ENCODE data around the gene ITGB1BP1. TPM values are rescaled to one million over a fixed set of nuclear protein-coding genes. Genes with fewer than 3 reads are reported as not detected.

The ITGB1BP1 gene
- total and polyA plus RNA-seq, 2 of the 13 experiments (the other 11 are each of a cell fraction or from before 2014, with no cell fraction given), result 106 to 108 TPM

DNA sequence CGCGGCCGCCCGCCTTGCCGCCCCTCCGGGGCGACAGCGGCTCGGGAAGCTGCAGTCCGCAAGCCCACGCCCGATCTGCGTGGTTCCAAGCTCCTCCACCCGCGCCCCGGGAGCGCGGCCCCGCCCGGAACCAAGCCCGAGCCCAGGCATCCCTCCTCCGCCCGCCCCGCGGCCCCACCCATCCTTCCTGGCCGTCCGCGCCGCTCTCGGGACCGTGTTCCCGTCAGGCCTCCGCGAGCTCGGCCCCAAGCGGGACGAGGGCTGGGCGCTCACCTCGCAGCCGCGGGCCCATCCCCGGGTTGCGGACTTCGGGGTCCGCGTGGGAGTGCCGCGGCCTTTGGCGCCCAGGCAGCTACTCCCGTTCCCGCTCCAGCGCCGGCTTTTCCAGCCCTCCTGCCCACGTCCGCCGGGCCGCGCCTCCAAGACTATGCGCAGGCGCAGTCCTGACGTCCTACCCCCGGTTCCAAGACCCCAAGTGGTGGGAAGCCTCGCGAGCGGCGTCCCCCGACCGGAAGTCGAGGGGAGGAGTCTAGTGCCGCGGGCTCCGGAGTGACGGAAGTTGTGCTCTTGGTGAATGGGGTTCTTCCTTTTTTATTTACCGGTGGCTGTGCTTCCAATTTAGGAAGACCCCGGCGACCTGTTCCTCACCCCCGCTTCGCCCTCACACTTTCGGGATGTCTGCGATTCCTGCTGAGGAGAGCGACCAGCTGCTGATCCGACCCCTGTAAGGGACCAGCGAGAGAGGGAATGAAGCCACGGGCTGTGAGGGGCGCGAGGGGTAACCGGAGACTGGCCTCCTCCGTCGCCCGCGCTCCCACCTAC lies at the start of gene ITGB1BP1, which contains the start of gene CPSF3 (continued):
- TF ChIP-seq ZBTB21 (CRISPR knock-in tag; IDR thresholded peaks at IDR 0.05) (no peak), ZNF672 (CRISPR knock-in tag; IDR thresholded peaks at IDR 0.05) (0 out of 2 replicates have a peak, but pooled peaks have one; percentile 34), ZNF773 (CRISPR knock-in tag; IDR thresholded peaks at IDR 0.05; ENCODE audit: borderline replicate concordance) (no peak; the same call in 1 of the 2 replicates), ZNF652 (CRISPR knock-in tag; IDR thresholded peaks at IDR 0.05; ENCODE audit: borderline replicate concordance, low read depth) (no peak), ZBTB1 (CRISPR knock-in tag; IDR thresholded peaks at IDR 0.05; ENCODE audit: borderline replicate concordance) (no peak), ZSCAN12 (CRISPR knock-in tag; IDR thresholded peaks at IDR 0.05) (no peak; the same call in 1 of the 2 replicates), ZNF556 (CRISPR knock-in tag; IDR thresholded peaks at IDR 0.05; ENCODE audit: borderline replicate concordance) (peak; percentile 79; the same call in 1 of the 2 replicates), ZNF83 (CRISPR knock-in tag; IDR thresholded peaks at IDR 0.05; ENCODE audit: borderline replicate concordance) (peak; percentile 32; the same call in 1 of the 2 replicates), ZNF34 (CRISPR knock-in tag; IDR thresholded peaks at IDR 0.05; ENCODE audit: borderline replicate concordance) (no peak), POLR2A (IDR thresholded peaks at IDR 0.05; ENCODE audit: insufficient read depth in 1 of 2, low read depth in 2 of 2, low read length in 2 of 2) (peak; percentile 54 to 75; a peak in 3 of 4 replicates), ZFYVE20 (CRISPR knock-in tag; IDR thresholded peaks at IDR 0.05; ENCODE audit: borderline replicate concordance, low read depth) (no peak), ZNF781 (CRISPR knock-in tag; IDR thresholded peaks at IDR 0.05; ENCODE audit: borderline replicate concordance, not compliant biosample characterization) (peak; percentile 59)
- TF ChIP-seq, protein P1, sequence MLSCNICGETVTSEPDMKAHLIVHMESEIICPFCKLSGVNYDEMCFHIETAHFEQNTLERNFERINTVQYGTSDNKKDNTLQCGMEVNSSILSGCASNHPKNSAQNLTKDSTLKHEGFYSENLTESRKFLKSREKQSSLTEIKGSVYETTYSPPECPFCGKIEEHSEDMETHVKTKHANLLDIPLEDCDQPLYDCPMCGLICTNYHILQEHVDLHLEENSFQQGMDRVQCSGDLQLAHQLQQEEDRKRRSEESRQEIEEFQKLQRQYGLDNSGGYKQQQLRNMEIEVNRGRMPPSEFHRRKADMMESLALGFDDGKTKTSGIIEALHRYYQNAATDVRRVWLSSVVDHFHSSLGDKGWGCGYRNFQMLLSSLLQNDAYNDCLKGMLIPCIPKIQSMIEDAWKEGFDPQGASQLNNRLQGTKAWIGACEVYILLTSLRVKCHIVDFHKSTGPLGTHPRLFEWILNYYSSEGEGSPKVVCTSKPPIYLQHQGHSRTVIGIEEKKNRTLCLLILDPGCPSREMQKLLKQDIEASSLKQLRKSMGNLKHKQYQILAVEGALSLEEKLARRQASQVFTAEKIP (CRISPR knock-in tag; IDR thresholded peaks at IDR 0.05; ENCODE audit: borderline replicate concordance), result no peak
- TF ChIP-seq, protein P2, sequence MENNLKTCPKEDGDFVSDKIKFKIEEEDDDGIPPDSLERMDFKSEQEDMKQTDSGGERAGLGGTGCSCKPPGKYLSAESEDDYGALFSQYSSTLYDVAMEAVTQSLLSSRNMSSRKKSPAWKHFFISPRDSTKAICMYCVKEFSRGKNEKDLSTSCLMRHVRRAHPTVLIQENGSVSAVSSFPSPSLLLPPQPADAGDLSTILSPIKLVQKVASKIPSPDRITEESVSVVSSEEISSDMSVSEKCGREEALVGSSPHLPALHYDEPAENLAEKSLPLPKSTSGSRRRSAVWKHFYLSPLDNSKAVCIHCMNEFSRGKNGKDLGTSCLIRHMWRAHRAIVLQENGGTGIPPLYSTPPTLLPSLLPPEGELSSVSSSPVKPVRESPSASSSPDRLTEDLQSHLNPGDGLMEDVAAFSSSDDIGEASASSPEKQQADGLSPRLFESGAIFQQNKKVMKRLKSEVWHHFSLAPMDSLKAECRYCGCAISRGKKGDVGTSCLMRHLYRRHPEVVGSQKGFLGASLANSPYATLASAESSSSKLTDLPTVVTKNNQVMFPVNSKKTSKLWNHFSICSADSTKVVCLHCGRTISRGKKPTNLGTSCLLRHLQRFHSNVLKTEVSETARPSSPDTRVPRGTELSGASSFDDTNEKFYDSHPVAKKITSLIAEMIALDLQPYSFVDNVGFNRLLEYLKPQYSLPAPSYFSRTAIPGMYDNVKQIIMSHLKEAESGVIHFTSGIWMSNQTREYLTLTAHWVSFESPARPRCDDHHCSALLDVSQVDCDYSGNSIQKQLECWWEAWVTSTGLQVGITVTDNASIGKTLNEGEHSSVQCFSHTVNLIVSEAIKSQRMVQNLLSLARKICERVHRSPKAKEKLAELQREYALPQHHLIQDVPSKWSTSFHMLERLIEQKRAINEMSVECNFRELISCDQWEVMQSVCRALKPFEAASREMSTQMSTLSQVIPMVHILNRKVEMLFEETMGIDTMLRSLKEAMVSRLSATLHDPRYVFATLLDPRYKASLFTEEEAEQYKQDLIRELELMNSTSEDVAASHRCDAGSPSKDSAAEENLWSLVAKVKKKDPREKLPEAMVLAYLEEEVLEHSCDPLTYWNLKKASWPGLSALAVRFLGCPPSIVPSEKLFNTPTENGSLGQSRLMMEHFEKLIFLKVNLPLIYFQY (CRISPR knock-in tag; IDR thresholded peaks at IDR 0.05; ENCODE audit: borderline replicate concordance), result no peak; the same call in 1 of the 2 replicates
- TF ChIP-seq, protein P3, sequence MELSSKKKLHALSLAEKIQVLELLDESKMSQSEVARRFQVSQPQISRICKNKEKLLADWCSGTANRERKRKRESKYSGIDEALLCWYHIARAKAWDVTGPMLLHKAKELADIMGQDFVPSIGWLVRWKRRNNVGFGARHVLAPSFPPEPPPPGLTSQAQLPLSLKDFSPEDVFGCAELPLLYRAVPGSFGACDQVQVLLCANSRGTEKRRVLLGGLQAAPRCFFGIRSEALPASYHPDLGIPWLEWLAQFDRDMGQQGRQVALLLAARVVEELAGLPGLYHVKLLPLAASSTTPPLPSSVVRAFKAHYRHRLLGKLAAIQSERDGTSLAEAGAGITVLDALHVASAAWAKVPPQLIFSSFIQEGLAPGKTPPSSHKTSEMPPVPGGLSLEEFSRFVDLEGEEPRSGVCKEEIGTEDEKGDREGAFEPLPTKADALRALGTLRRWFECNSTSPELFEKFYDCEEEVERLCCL (CRISPR knock-in tag; IDR thresholded peaks at IDR 0.05; ENCODE audit: borderline replicate concordance), result no peak

Data from HepG2 (cell line).